ENCODE measurements around the gene SLC1A7.

- TF ChIP-seq, protein P1, sequence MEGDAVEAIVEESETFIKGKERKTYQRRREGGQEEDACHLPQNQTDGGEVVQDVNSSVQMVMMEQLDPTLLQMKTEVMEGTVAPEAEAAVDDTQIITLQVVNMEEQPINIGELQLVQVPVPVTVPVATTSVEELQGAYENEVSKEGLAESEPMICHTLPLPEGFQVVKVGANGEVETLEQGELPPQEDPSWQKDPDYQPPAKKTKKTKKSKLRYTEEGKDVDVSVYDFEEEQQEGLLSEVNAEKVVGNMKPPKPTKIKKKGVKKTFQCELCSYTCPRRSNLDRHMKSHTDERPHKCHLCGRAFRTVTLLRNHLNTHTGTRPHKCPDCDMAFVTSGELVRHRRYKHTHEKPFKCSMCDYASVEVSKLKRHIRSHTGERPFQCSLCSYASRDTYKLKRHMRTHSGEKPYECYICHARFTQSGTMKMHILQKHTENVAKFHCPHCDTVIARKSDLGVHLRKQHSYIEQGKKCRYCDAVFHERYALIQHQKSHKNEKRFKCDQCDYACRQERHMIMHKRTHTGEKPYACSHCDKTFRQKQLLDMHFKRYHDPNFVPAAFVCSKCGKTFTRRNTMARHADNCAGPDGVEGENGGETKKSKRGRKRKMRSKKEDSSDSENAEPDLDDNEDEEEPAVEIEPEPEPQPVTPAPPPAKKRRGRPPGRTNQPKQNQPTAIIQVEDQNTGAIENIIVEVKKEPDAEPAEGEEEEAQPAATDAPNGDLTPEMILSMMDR (IDR thresholded peaks at IDR 0.05; ENCODE audit: poor library complexity, severe bottlenecking) = peak; percentile 16
- TF ChIP-seq EZH2 (IDR thresholded peaks at IDR 0.05; ENCODE audit: borderline replicate concordance, insufficient read depth, low read length, poor library complexity, severe bottlenecking) = no peak
- TF ChIP-seq EP300 (conservative IDR thresholded peaks at IDR 0.05; ENCODE audit: poor library complexity, severe bottlenecking) = no peak
- TF ChIP-seq POLR2AphosphoS5 (IDR thresholded peaks at IDR 0.05) = no peak
- TF ChIP-seq, protein P2, sequence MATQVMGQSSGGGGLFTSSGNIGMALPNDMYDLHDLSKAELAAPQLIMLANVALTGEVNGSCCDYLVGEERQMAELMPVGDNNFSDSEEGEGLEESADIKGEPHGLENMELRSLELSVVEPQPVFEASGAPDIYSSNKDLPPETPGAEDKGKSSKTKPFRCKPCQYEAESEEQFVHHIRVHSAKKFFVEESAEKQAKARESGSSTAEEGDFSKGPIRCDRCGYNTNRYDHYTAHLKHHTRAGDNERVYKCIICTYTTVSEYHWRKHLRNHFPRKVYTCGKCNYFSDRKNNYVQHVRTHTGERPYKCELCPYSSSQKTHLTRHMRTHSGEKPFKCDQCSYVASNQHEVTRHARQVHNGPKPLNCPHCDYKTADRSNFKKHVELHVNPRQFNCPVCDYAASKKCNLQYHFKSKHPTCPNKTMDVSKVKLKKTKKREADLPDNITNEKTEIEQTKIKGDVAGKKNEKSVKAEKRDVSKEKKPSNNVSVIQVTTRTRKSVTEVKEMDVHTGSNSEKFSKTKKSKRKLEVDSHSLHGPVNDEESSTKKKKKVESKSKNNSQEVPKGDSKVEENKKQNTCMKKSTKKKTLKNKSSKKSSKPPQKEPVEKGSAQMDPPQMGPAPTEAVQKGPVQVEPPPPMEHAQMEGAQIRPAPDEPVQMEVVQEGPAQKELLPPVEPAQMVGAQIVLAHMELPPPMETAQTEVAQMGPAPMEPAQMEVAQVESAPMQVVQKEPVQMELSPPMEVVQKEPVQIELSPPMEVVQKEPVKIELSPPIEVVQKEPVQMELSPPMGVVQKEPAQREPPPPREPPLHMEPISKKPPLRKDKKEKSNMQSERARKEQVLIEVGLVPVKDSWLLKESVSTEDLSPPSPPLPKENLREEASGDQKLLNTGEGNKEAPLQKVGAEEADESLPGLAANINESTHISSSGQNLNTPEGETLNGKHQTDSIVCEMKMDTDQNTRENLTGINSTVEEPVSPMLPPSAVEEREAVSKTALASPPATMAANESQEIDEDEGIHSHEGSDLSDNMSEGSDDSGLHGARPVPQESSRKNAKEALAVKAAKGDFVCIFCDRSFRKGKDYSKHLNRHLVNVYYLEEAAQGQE (IDR thresholded peaks at IDR 0.05; ENCODE audit: borderline replicate concordance) = no peak
- TF ChIP-seq SMC3 (conservative IDR thresholded peaks at IDR 0.05; ENCODE audit: poor library complexity) = no peak
- no peak for TF ChIP-seq TAF1 (IDR thresholded peaks at IDR 0.05; ENCODE audit: low read depth)
- TF ChIP-seq MXI1 (conservative IDR thresholded peaks at IDR 0.05; ENCODE audit: poor library complexity, severe bottlenecking) = no peak
- TF ChIP-seq RAD21 (conservative IDR thresholded peaks at IDR 0.05) = no peak
These were observed 79.5 kb downstream of the SLC1A7 start for GRCh38 chr1:53062708-53063591.
